Measurements from ENCODE around the gene CCR9. TPM values are rescaled to one million over a fixed set of nuclear protein-coding genes. Genes with fewer than 3 reads are reported as not detected.

The CCR9 gene, protein sequence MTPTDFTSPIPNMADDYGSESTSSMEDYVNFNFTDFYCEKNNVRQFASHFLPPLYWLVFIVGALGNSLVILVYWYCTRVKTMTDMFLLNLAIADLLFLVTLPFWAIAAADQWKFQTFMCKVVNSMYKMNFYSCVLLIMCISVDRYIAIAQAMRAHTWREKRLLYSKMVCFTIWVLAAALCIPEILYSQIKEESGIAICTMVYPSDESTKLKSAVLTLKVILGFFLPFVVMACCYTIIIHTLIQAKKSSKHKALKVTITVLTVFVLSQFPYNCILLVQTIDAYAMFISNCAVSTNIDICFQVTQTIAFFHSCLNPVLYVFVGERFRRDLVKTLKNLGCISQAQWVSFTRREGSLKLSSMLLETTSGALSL
- total RNA-seq: under 0.01 TPM in 1 of 2 replicates, not detected in the other

DNA sequence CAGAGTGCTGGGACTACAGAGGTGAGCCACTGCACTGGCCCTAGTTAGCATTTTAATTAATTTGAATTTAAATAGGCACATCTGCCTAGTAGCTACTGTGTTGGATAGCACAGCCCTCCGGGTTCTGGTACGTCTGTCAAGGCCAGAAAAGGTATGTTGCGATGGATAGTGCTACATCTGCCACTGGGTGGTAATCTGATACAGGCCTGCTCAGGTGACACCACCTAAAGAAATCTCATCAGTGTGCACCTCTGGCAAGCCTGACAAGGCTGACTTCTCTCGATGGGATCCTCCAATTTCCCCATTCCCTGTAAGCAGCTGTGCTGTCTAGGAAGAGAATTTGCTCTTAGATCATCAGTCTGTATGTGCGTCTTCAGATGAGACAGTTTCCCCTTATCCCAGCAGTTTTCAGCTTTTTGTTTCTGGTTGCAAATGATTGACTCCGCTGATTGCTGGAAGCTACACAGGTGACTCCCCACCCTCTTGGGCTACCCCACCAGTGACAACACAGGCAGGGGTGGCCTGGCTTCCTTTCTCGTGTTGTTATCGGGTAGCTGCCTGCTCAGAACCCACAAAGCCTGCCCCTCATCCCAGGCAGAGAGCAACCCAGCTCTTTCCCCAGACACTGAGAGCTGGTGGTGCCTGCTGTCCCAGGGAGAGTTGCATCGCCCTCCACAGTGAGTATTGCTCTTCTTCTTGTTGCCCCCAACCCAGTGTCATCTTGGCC lies at the start of gene CCR9:
TSS of gene CCR9 (plus strand) at position 565 of the 727 bp plus-strand sequence. CDS start 8,391 bp downstream, outside the sequence.

GRCh38 chr3:45841757-45842491 lies 44.4 kb upstream of the CCR9 start, which contains the start of gene LZTFL1:
LZTFL1 (minus strand) TSS chr3:45842119; CDS start chr3:45841991, 128 bp downstream.

DNA sequence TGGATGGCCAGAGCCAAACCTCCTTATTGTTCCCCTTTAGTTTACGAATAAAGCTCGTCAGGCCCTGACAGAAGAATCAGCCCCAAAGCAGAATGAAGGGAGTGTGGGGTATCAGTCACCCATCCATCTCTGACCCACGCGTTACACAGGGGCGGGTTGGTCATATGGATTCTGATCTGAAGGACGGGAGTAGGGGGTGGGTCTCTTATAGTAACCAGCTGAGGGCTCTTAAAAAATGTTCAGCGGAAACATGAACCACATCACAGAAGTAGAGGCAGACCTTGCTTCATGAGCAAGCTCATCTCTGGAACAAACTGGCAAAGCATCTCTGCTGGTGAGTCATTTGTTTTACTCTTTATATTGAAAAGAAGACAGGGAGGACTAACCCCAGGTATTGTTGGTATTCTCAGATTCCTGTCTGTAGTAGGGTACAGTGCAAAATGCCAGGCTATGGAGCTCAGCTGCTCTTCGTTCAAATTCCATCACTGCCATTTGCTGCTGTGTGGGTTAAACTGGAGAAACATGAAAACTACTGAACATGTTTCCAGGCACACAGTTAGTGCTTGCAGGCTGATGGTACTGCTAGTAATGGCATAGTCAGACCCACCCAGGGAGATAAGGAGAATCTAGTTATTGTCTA lies 57.0 kb downstream of the CCR9 start, which contains the start of gene CXCR6:
TSS of gene CXCR6 (plus strand) at position 258 of the 640 bp plus-strand sequence. CDS start 3,018 bp downstream, outside the sequence.

Other genes starting within 250 kb of the CCR9 start
- gene SACM1L, start 197.1 kb upstream of the CCR9 start, total RNA-seq: 10.1 and 10.6 TPM in 2 replicates
- 0.49 and 2.4 TPM in 2 replicates for gene SLC6A20, start 90.0 kb upstream of the CCR9 start, total RNA-seq
- 6.7 and 11.4 TPM in 2 replicates for gene LZTFL1, start 44.4 kb upstream of the CCR9 start, total RNA-seq
- gene CXCR6, start 56.9 kb downstream of the CCR9 start, total RNA-seq: not detected in 2 replicates
- gene FYCO1, start 109.3 kb downstream of the CCR9 start, total RNA-seq: 15.2 and 22.8 TPM in 2 replicates
- gene XCR1, start 140.9 kb downstream of the CCR9 start, total RNA-seq: not detected in 2 replicates

Measured in mesangial cell (primary cell).